ENCODE results near the gene PIAS4. TPM values are rescaled to one million over a fixed set of nuclear protein-coding genes. Genes with fewer than 3 reads are reported as not detected.

Gene PIAS4, protein sequence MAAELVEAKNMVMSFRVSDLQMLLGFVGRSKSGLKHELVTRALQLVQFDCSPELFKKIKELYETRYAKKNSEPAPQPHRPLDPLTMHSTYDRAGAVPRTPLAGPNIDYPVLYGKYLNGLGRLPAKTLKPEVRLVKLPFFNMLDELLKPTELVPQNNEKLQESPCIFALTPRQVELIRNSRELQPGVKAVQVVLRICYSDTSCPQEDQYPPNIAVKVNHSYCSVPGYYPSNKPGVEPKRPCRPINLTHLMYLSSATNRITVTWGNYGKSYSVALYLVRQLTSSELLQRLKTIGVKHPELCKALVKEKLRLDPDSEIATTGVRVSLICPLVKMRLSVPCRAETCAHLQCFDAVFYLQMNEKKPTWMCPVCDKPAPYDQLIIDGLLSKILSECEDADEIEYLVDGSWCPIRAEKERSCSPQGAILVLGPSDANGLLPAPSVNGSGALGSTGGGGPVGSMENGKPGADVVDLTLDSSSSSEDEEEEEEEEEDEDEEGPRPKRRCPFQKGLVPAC
- total RNA-seq: 36.4 and 37.2 TPM in 2 replicates

- Mint-ChIP-seq H3K36me3 (ENCODE audit: low read depth) (peaks cover 9% of the 10 kb centered on the region), H3K9me3 (no peaks in the 10 kb centered on the region), H3K27me3 (no peaks in the 10 kb centered on the region), H3K4me1 (peaks cover 31% of the 10 kb centered on the region), H3K4me3 (peak within 1 kb of the TSS; percentile 84), H3K27ac (peak within 1 kb of the TSS; percentile 74)
- ChIA-PET POLR2A (interaction anchor here (0.5 to 3.0 kb wide), 15 partner anchors 10 to 1617 kb away, joined by 3 to 47 read pairs (median 5); partner anchors contain the start of genes EEF2 and MRPL54), CTCF (interaction anchor here (4.3 kb wide), 1 partner anchor 19 kb away, joined by 24 read pairs; no protein-coding TSS in a partner anchor)
- DNase-seq: peak; percentile 90
- intact Hi-C loops (cut with micrococcal nuclease): loop anchor here (1.0 to 5.0 kb wide), 4 partner anchors 17 to 100 kb away; partner anchors contain the start of gene ZBTB7A
- TF ChIP-seq CTCF (IDR thresholded peaks at IDR 0.05): no peak
- peak; percentile 87 for ATAC-seq (ENCODE audit: low read depth)
Observed at GRCh38 chr19:4007021-4007835, at the start of gene PIAS4. TSS of gene PIAS4 (plus strand) at chr19:4007736. CDS start at chr19:4007761, 25 bp downstream.

GRCh38 chr19:3958836-3959765 lies 48.4 kb upstream of the PIAS4 start:
- no peak overlapping the region for H3K27ac Mint-ChIP-seq
- H3K36me3 Mint-ChIP-seq (ENCODE audit: low read depth): peaks cover 39% of the 10 kb centered on the region
- H3K27me3 Mint-ChIP-seq: no peaks in the 10 kb centered on the region
- ChIA-PET POLR2A (no interaction called here), CTCF (no interaction called here)
- no peak overlapping the region for H3K4me3 Mint-ChIP-seq
- TF ChIP-seq CTCF (IDR thresholded peaks at IDR 0.05): no peak
- intact Hi-C loops (cut with micrococcal nuclease): no loop called here
- ATAC-seq (ENCODE audit: low read depth): no peak
- no peaks in the 10 kb centered on the region for H3K4me1 Mint-ChIP-seq
- DNase-seq: no peak
- H3K9me3 Mint-ChIP-seq: no peaks in the 10 kb centered on the region

DNA sequence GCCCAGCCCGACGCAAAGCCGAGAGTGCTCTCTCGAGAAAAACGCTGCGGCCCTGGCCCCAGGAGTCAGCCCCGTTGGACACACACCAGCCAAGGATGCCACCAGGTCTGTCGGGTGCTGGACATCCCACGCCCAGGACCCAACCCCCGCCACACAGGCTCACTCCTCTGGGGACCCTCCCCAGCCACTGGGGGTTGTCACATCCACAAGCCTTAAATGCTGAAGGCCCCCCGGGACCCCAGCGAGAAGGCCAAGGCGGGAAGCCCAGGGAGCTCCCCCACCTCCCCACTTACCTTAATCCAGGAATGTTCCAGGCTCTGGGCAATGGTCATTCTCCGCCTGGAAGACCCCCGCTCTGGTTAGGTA lies 47.8 kb upstream of the PIAS4 start:
- intact Hi-C loops (cut with micrococcal nuclease): no loop called here
- Mint-ChIP-seq H3K36me3 (ENCODE audit: low read depth) (peaks cover 44% of the 10 kb centered on the region), H3K27ac (no peak overlapping the region), H3K4me3 (no peak overlapping the region), H3K4me1 (no peaks in the 10 kb centered on the region), H3K27me3 (no peaks in the 10 kb centered on the region), H3K9me3 (no peaks in the 10 kb centered on the region)
- ChIA-PET CTCF (no interaction called here), POLR2A (no interaction called here)
- DNase-seq (no peak), ATAC-seq (ENCODE audit: low read depth) (no peak)
- no peak for TF ChIP-seq CTCF (IDR thresholded peaks at IDR 0.05)

DNA sequence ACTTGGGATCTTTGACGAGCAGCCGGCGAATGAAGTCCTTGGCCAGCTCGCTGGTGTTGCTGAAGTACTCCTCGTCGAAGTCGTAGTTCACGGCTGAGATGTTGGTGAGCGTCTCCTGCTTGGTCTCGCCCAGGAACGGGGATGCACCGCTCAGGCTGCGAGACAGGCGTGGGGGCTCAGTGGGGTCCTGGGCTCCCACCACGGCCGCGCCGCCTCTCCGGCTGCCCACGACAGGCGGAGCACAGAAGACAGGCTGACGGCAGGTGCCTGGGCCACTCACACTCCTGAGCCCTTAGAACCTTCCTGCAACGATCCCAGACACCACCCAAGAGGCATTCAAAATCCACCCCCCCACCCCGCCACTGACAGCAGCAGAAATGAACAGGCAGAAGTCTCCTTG lies 46.5 kb upstream of the PIAS4 start:
- Mint-ChIP-seq H3K27me3 (no peaks in the 10 kb centered on the region), H3K27ac (no peak overlapping the region), H3K36me3 (ENCODE audit: low read depth) (peaks cover 51% of the 10 kb centered on the region), H3K4me1 (no peaks in the 10 kb centered on the region), H3K4me3 (no peak overlapping the region), H3K9me3 (no peaks in the 10 kb centered on the region)
- no peak for TF ChIP-seq CTCF (IDR thresholded peaks at IDR 0.05)
- DNase-seq: no peak
- intact Hi-C loops (cut with micrococcal nuclease): no loop called here
- ChIA-PET CTCF (no interaction called here), POLR2A (no interaction called here)
- ATAC-seq (ENCODE audit: low read depth): no peak

All from activated B cell treated with CpG ODN at 0.5 μM for 24 hours (primary cell).